H54 (cell line): ENCODE measurements around the gene STX2.
A peak's percentile ranks its signal among the peaks of the same experiment; 100 is the strongest.
"Not testable (repeated sequence)": the region's sequence is repeated elsewhere in the genome, so short reads cannot be mapped to it uniquely, and the experiment has no call there.

ENCODE experiments used
- DNase-seq: peaks from one replicate; pipeline ENCODE4 v3.0.0; 2011; ENCODE audit warnings: low spot score, mixed read lengths; ENCODE audit not compliant: insufficient read length
- FAIRE-seq: peaks from 3 replicates; lab custom pipeline; 2011; peaks lifted over from hg19 to GRCh38; lab: Jason Lieb, UNC
- POLR2A ChIP-seq: IDR thresholded peaks from 2 replicates; pipeline ENCODE4 v1.6.1; 2011; ENCODE audit warnings: low read depth, mild to moderate bottlenecking, low read length

STX2 gene

GRCh38 chr12:130838951-130839769, at the start of gene STX2:
Gene STX2 (minus strand): TSS chr12:130839250. CDS start chr12:130839099, 151 bp downstream.
- DNase-seq (peak; percentile 92), FAIRE-seq (no peak)
- peak; percentile 52; the same call in 1 of the 2 replicates for TF ChIP-seq POLR2A

DNA sequence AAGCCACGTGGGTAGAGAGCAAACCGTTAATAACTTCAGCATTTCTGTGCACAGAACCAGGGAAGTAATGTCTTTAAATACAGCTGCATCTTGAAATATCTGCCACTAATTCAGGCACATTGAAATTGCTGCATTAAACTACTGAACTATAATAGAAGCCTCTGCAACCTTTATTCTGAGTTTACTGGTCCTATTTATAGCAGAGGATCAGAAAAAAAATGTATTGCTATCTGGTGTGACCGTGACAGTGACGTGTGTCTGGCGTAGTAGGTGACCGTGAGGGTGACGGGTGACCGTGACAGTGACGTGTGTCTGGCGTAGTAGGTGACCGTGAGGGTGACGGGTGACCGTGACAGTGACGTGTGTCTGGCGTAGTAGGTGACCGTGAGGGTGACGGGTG, 48.1 kb upstream of the STX2 start:
- not testable (repeated sequence) for FAIRE-seq, DNase-seq

DNA sequence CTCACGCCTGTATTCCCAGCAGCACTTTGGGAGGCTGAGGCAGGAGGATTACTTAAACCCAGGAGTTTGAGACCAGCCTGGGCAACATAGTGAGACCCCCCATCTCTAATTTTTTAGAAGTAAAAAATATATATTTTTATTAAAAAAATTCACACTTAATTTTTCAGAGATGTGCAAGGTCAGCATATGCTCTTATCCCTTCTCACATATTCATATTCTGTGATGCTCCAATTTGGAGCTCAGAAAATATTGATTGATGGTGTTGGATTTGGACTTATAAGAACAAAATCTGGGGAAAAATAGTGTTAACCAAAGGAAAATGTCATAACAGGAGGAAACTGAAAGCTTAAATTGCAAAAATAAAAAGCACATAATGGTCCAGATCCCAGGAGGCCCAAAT, 42.5 kb upstream of the STX2 start:
- no peak for TF ChIP-seq POLR2A
- DNase-seq: no peak
- no peak for FAIRE-seq

GRCh38 chr12:130881046-130881445, 42.0 kb upstream of the STX2 start:
- no peak for FAIRE-seq
- DNase-seq: no peak
- TF ChIP-seq POLR2A: no peak

DNA sequence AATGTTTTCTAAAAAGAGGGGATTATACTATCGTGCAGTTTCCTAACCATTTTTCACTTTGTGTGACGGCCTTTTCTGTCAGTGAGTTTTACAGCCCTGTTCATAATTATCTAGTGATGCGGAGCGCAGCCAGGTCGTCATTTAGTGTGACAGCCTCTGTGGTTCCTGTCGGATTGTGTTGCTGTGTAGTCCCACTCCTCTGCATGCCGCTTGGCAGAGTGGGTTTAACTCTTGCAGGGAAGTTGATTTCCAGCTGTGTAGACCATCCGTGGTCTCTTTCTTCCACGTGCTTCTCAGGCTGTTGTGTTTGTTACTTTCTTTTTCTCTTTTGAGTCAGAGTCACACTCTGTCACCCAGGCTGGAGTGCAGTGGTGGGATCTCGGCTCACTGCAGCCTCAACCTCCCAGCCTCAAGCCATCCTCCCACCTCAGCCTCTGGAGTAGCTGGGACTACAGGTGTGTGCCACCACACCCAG, 41.4 kb upstream of the STX2 start:
- TF ChIP-seq POLR2A: no peak
- FAIRE-seq (no peak), DNase-seq (no peak)

DNA sequence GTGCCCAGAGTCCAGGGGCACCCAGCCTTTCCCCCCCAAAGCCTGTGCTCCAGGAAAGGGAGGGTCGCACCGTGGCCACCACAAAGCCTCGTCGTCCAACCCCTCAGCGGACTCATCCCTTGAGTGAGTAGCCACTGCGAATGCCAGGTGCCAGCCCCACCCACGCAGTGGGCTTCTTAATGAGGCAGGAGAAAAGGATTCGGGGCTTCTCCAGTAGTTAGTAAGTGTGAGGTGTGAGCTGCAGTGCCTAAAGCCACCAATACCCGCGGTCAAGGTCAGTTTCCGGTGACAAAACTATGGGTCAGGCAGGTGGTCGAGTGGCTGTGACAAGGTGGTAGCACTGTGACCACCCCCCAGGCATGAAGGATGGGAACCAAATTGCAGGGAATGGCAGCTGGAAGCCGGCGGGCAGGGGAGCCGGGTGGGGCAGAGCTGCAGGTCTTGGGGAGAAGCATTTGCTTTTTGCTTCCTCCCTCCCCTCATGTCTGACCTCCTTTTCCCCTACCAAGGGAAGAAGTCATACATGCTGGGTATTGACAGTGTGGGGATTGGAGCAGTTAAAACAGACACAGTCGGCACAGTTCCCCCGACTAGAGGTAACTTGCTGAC, 40.8 kb upstream of the STX2 start:
- no peak for TF ChIP-seq POLR2A
- DNase-seq (no peak), FAIRE-seq (no peak)

GRCh38 chr12:130879212-130879686, 40.2 kb upstream of the STX2 start:
- no peak for FAIRE-seq
- TF ChIP-seq POLR2A: no peak
- no peak for DNase-seq

- DNase-seq (no peak), FAIRE-seq (no peak)
- no peak for TF ChIP-seq POLR2A
Observed at GRCh38 chr12:130878193-130879185, 39.4 kb upstream of the STX2 start.

GRCh38 chr12:130877333-130877732, 38.3 kb upstream of the STX2 start:
- no peak for TF ChIP-seq POLR2A
- no peak for DNase-seq
- no peak for FAIRE-seq

DNA sequence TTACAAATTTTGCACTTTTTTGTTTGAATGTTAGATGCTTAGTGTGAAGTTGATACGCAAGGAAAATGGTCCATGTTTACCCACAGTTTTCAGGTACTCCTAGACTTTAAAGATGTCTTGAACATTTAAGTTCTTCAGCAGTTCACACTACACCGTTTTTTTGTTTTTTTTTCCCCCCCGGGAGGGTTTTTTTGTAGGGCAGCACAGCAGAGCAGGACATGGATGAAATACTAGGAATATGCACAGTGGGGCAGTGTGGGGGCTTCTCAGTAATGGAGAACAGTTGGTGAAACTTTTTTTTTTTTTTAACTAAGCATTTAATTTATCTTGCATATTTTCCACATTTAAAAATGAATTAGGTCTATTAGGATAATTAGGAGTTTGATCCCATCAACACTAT, 37.7 kb upstream of the STX2 start:
- FAIRE-seq: no peak
- no peak for DNase-seq

DNA sequence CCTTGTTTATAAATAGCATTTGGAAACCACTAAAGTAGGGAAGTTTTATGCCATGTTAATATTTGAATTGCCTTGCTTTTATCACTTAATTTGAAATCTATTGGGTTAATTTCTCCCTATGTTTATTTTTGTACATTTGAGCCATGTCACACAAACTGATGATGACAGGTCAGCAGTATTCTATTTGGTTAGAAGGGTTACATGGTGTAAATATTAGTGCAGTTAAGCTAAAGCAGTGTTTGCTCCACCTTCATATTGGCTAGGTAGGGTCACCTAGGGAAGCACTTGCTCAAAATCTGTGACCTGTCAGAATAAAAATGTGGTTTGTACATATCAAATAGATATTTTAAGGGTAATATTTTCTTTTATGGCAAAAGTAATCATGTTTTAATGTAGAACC, 37.2 kb upstream of the STX2 start:
- DNase-seq: no peak
- no peak for TF ChIP-seq POLR2A
- FAIRE-seq: no peak

More for the DNA sequence above, 37.7 kb upstream of the STX2 start:
- no peak for TF ChIP-seq POLR2A

GRCh38 chr12:130875708-130876107, 36.7 kb upstream of the STX2 start:
- DNase-seq, FAIRE-seq: not testable (repeated sequence)

DNA sequence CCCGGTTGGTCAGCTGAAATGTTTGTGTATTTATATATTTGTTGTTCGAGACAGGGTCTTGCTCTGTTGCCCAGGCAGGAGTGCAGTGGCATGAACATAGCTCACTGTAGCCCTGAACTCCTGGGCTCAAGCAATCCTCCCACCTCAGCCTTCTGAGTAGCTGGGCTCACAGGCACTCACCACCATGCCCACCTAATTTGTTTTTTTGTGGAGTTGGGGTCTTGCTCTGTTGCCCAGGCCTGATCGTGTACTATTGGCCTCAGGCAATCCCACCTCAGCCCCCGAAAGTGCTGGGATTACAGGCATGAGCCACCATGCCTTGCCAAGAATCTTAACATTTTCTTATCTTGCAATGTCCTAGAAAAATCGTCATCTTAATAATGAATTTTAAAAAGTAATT, 36.1 kb upstream of the STX2 start:
- no peak for DNase-seq
- no peak for FAIRE-seq
- no peak for TF ChIP-seq POLR2A
